K562 (cell line): ENCODE measurements around the gene TBXAS1. TPM values are rescaled to one million over a fixed set of nuclear protein-coding genes. Genes with fewer than 3 reads are reported as not detected.

Experiments
- CHCHD3 ChIP-seq: fragments of 250-450 bp; sonication (Bioruptor Pico); IDR thresholded peaks from 2 replicates; pipeline ENCODE4 v2.1.2; 2022; ENCODE audit warnings: mild to moderate bottlenecking
- CHD1 ChIP-seq: fragments of 200-600 bp; sonication (generic); IDR thresholded peaks from one replicate; pipeline ENCODE4 v1.6.1; 2012; ENCODE audit warnings: mild to moderate bottlenecking, moderate library complexity, low read length, inconsistent platforms
- CSDE1 ChIP-seq, 2 experiments: fragments of 450-650 bp; IDR thresholded peaks; 2 replicates each; pipeline ENCODE4 v1.6.1; 2016; ENCODE audit warnings: mild to moderate bottlenecking in 1 of 2
- HNRNPK ChIP-seq: fragments of 200-400 bp; formaldehyde crosslinking; IDR thresholded peaks from one replicate; pipeline ENCODE4 v1.6.1; 2018; ENCODE audit warnings: mild to moderate bottlenecking, low read depth, low read length; ENCODE audit not compliant: poor library complexity, severe bottlenecking
- HSF4 ChIP-seq: fragments of 250-450 bp; sonication (Bioruptor Pico); IDR thresholded peaks from 2 replicates; pipeline ENCODE4 v2.1.2; 2022; ENCODE audit warnings: mild to moderate bottlenecking, moderate library complexity, borderline replicate concordance
- L3MBTL2 ChIP-seq: fragments of 450-650 bp; IDR thresholded peaks from 2 replicates; pipeline ENCODE4 v1.6.1; 2016; ENCODE audit warnings: mild to moderate bottlenecking, moderate library complexity
- MTA2 ChIP-seq: fragments of 450-650 bp; IDR thresholded peaks from 2 replicates; pipeline ENCODE4 v1.6.1; 2016; ENCODE audit warnings: low read depth
- MTF1 ChIP-seq: fragments of 250-450 bp; sonication (Bioruptor Pico); IDR thresholded peaks from 2 replicates; pipeline ENCODE4 v1.9.0; 2021; ENCODE audit warnings: moderate library complexity, mild to moderate bottlenecking, inconsistent platforms, borderline replicate concordance
- NFE2L1 ChIP-seq: fragments of 450-650 bp; IDR thresholded peaks from 2 replicates; pipeline ENCODE4 v1.6.1; 2016; ENCODE audit warnings: missing genetic modification characterization, low read depth, mild to moderate bottlenecking, missing compliant biosample characterization, moderate library complexity, borderline replicate concordance
- PHF21A ChIP-seq: fragments of 450-650 bp; IDR thresholded peaks from 2 replicates; pipeline ENCODE4 v1.6.1; 2017; ENCODE audit warnings: low read depth, borderline replicate concordance
- PML ChIP-seq: IDR thresholded peaks from 2 replicates; pipeline ENCODE4 v1.6.1; 2012; ENCODE audit warnings: low read length, inconsistent platforms
- POLR2AphosphoS2 ChIP-seq: IDR thresholded peaks from 2 replicates; pipeline ENCODE4 v1.6.1; 2012; ENCODE audit warnings: low read length, improper control_type of control experiment
- POLR2B ChIP-seq: fragments of 450-650 bp; IDR thresholded peaks from 2 replicates; pipeline ENCODE4 v1.6.1; 2018; ENCODE audit warnings: low read depth; ENCODE audit not compliant: partially characterized antibody
- SOX6 ChIP-seq: fragments of 450-650 bp; IDR thresholded peaks from 2 replicates; pipeline ENCODE4 v1.6.1; 2014; ENCODE audit warnings: mild to moderate bottlenecking
- ZNF280A ChIP-seq: fragments of 450-650 bp; IDR thresholded peaks from 2 replicates; pipeline ENCODE4 v1.6.1; 2018; ENCODE audit warnings: mild to moderate bottlenecking, low read depth; ENCODE audit not compliant: partially characterized antibody
- ZNF551 ChIP-seq: fragments of 250-450 bp; sonication (Bioruptor Pico); IDR thresholded peaks from 2 replicates; pipeline ENCODE4 v1.5.0; 2021; ENCODE audit warnings: mild to moderate bottlenecking, moderate library complexity
- ZNF609 ChIP-seq: sonication (generic); formaldehyde crosslinking; IDR thresholded peaks from 2 replicates; pipeline ENCODE4 v1.8.1; 2023; ENCODE audit warnings: missing genetic modification reagents, mild to moderate bottlenecking, borderline replicate concordance
- polyA plus RNA-seq, 8 experiments: library from polyadenylated mRNA; depleted of rRNA in 4 of 8; stranded (reverse) in 5 of 8; unstranded in 3 of 8; fragments of >200 nt; fragmentation: Nextera tagmentation in 2 of 8; fragmentation: Illumina TruSeq in 1 of 8; extraction: Ambion mirVana in 2 of 8; extraction: Trizol in 1 of 8; gene quantifications; 2 replicates each; pipeline versions ENCODE4 v1.2.1 to v1.2.3, GENCODE V29; 2011 to 2014; ENCODE audit warnings: inconsistent platforms in 1 of 8, missing spikeins in 1 of 8
- total RNA-seq, 7 experiments: library from RNA; depleted of rRNA in 6 of 7; stranded (reverse); fragments of >200 nt in 6 of 7; fragmentation: Illumina TruSeq in 2 of 7; extraction: Trizol in 2 of 7; gene quantifications; 2 replicates each; pipeline versions ENCODE4 v1.2.1 to v1.2.3, GENCODE V29; 2011 to 2021; ENCODE audit warnings: low replicate concordance in 1 of 7
- TF ChIP-seq, protein P1 (sequence below): fragments of 250-450 bp; sonication (Bioruptor Pico); IDR thresholded peaks from 2 replicates; pipeline ENCODE4 v1.8.0; 2022; ENCODE audit warnings: inconsistent platforms

TBXAS1 gene
- total and polyA plus RNA-seq, 9 of the 15 experiments (the other 6 are each of a cell fraction or from before 2014, with no cell fraction given): 1.1 to 8.3 (median 1.9) TPM

DNA sequence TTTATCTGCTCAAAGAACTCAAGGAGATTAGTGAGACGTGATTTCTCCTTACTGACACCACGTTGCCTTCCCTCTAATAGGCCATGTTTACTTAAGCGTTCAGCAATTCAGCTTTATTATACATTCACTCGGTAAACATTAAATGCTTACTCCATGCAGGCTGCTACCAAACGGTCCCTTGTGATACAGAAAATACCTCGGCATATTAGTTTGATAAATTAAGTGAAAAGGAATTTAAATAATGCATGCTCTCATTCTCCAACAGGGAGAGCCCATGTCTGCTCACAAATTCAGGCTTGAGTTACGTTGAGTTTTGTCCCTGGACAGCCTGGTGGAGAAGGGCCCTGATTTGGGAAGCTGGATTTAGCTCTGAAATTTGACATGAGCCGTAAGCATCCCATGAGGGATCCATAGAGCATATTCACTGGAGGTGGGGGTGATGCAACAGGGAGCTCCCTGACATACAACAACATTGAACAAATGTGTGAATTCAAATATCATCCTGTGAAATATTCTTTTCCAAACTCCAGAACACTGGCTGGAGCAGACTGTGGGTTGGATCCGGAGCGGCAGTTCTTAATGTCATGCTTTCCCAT, 86.3 kb downstream of the TBXAS1 start (continued):
- TF ChIP-seq ZNF609: no peak
- no peak for TF ChIP-seq ZNF551 (CRISPR knock-in tag)
- TF ChIP-seq HNRNPK: no peak
- no peak for TF ChIP-seq SOX6
- no peak for TF ChIP-seq CHCHD3 (CRISPR knock-in tag)
- TF ChIP-seq NFE2L1 (tag): no peak
- no peak for TF ChIP-seq POLR2AphosphoS2
- TF ChIP-seq CHD1: peak; percentile 44
- TF ChIP-seq POLR2B: no peak
- TF ChIP-seq MTA2: no peak
- 0 out of 2 replicates have a peak, but pooled peaks have one; percentile 69 for TF ChIP-seq HSF4
- TF ChIP-seq MTF1 (CRISPR knock-in tag): peak; percentile 5; the same call in 1 of the 2 replicates
- no peak for TF ChIP-seq PML
- TF ChIP-seq PHF21A: no peak
- TF ChIP-seq ZNF280A: no peak
- no peak for TF ChIP-seq CSDE1 (IDR thresholded peaks at IDR 0.05)
- TF ChIP-seq, protein P1, sequence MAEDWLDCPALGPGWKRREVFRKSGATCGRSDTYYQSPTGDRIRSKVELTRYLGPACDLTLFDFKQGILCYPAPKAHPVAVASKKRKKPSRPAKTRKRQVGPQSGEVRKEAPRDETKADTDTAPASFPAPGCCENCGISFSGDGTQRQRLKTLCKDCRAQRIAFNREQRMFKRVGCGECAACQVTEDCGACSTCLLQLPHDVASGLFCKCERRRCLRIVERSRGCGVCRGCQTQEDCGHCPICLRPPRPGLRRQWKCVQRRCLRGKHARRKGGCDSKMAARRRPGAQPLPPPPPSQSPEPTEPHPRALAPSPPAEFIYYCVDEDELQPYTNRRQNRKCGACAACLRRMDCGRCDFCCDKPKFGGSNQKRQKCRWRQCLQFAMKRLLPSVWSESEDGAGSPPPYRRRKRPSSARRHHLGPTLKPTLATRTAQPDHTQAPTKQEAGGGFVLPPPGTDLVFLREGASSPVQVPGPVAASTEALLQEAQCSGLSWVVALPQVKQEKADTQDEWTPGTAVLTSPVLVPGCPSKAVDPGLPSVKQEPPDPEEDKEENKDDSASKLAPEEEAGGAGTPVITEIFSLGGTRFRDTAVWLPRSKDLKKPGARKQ (CRISPR knock-in tag): peak; percentile 9; the same call in 1 of the 2 replicates
- TF ChIP-seq L3MBTL2: no peak
